Liver (tissue), 9 donors: ENCODE results near the gene PCNT. TPM values are rescaled to one million over a fixed set of nuclear protein-coding genes. Genes with fewer than 3 reads are reported as not detected.

Source experiments
- DNase-seq: peaks from one replicate; pipeline ENCODE4 v3.0.0-alpha.2; 2017; ENCODE audit warnings: low spot score
- H3K27ac ChIP-seq, 2 donors: one replicate each; pipeline ENCODE4 v1.7.0; 2013; ENCODE audit warnings: inconsistent platforms in 2 of 2, low read length in 2 of 2, control low read depth in 1 of 2, low read depth in 1 of 2, mild to moderate bottlenecking in 1 of 2
- H3K27me3 ChIP-seq, 4 donors: one replicate each; pipeline versions ENCODE4 v1.6.1 to v1.7.0; 2013; ENCODE audit warnings: low read length in 3 of 4, inconsistent platforms in 1 of 4, mild to moderate bottlenecking in 1 of 4, moderate library complexity in 1 of 4; ENCODE audit not compliant: control insufficient read depth in 4 of 4, insufficient read depth in 4 of 4
- H3K36me3 ChIP-seq, 4 donors: one replicate each; pipeline versions ENCODE4 v1.6.1 to v1.7.0; 2013; ENCODE audit warnings: low read length in 3 of 4, mild to moderate bottlenecking in 3 of 4, low read depth in 1 of 4, moderate library complexity in 1 of 4; ENCODE audit not compliant: control insufficient read depth in 4 of 4, insufficient read depth in 3 of 4
- H3K4me1 ChIP-seq, 4 donors: one replicate each; pipeline versions ENCODE4 v1.6.1 to v1.7.0; 2013; ENCODE audit warnings: low read length in 3 of 4, mild to moderate bottlenecking in 3 of 4, moderate library complexity in 1 of 4; ENCODE audit not compliant: control insufficient read depth in 4 of 4, insufficient read depth in 4 of 4
- H3K4me3 ChIP-seq, 3 donors: one replicate each; pipeline versions ENCODE4 v1.6.1 to v1.7.0; 2013; ENCODE audit warnings: low read length in 3 of 3, control low read depth in 1 of 3, low read depth in 1 of 3, mild to moderate bottlenecking in 1 of 3
- H3K9ac ChIP-seq, 2 donors: one replicate each; pipeline ENCODE4 v1.7.0; 2013; ENCODE audit warnings: low read length in 2 of 2, mild to moderate bottlenecking in 2 of 2, moderate library complexity in 2 of 2, control low read depth in 1 of 2, low read depth in 1 of 2
- H3K9me3 ChIP-seq, 4 donors: one replicate each; pipeline versions ENCODE4 v1.6.1 to v1.7.0; 2013; ENCODE audit warnings: low read length in 3 of 4; ENCODE audit not compliant: control insufficient read depth in 4 of 4
- ATF3 ChIP-seq: IDR thresholded peaks from 2 replicates; pipeline ENCODE4 v1.6.1; 2016; ENCODE audit warnings: antibody characterized with exemption
- EGR1 ChIP-seq, 2 donors: IDR thresholded peaks; 2 replicates each; pipeline ENCODE4 v1.6.1; 2016 to 2018; ENCODE audit warnings: antibody characterized with exemption in 2 of 2, low read depth in 2 of 2
- FOXA2 ChIP-seq: IDR thresholded peaks from 2 replicates; pipeline ENCODE4 v1.6.1; 2016; ENCODE audit warnings: antibody characterized with exemption
- GABPA ChIP-seq, 2 donors: IDR thresholded peaks in 1 of 2; conservative IDR thresholded peaks in 1 of 2; 2 replicates each; pipeline ENCODE4 v1.6.1; 2016; ENCODE audit warnings: antibody characterized with exemption in 2 of 2, mild to moderate bottlenecking in 1 of 2, moderate library complexity in 1 of 2
- HNF4A ChIP-seq, 2 donors: conservative IDR thresholded peaks; 2 replicates each; pipeline ENCODE4 v1.6.1; 2016; ENCODE audit warnings: antibody characterized with exemption in 2 of 2, mild to moderate bottlenecking in 2 of 2
- HNF4G ChIP-seq: IDR thresholded peaks from 2 replicates; pipeline ENCODE4 v1.6.1; 2016; ENCODE audit warnings: antibody characterized with exemption
- JUND ChIP-seq, 2 donors: IDR thresholded peaks; 2 replicates each; pipeline ENCODE4 v1.6.1; 2016; ENCODE audit warnings: antibody characterized with exemption in 2 of 2
- MAX ChIP-seq: IDR thresholded peaks from 2 replicates; pipeline ENCODE4 v1.6.1; 2016; ENCODE audit warnings: antibody characterized with exemption
- NR2F2 ChIP-seq: IDR thresholded peaks from 2 replicates; pipeline ENCODE4 v1.6.1; 2016; ENCODE audit warnings: antibody characterized with exemption
- RAD21 ChIP-seq, 2 donors: IDR thresholded peaks; 2 replicates each; pipeline ENCODE4 v1.6.1; 2016; ENCODE audit warnings: antibody characterized with exemption in 2 of 2, mild to moderate bottlenecking in 2 of 2
- RXRA ChIP-seq, 2 donors: IDR thresholded peaks; 2 replicates each; pipeline ENCODE4 v1.6.1; 2017 to 2018; ENCODE audit warnings: antibody characterized with exemption in 2 of 2, mild to moderate bottlenecking in 1 of 2
- SP1 ChIP-seq: IDR thresholded peaks from 2 replicates; pipeline ENCODE4 v1.6.1; 2018; ENCODE audit warnings: antibody characterized with exemption, mild to moderate bottlenecking
- TAF1 ChIP-seq: conservative IDR thresholded peaks from 2 replicates; pipeline ENCODE4 v1.6.1; 2016; ENCODE audit warnings: antibody characterized with exemption, mild to moderate bottlenecking
- YY1 ChIP-seq: IDR thresholded peaks from 2 replicates; pipeline ENCODE4 v1.6.1; 2016; ENCODE audit warnings: antibody characterized with exemption, mild to moderate bottlenecking
- ZBTB33 ChIP-seq: IDR thresholded peaks from 2 replicates; pipeline ENCODE4 v1.6.1; 2016; ENCODE audit warnings: antibody characterized with exemption
- WGBS: extraction: QIAGEN DNeasy Blood & Tissue Kit; methylation state at CpG from one replicate; pipeline ENCODE4 v1.1.7; 2013; 5-methylcytosine and 5-hydroxymethylcytosine counted together
- polyA plus RNA-seq, 2 donors: library from polyadenylated mRNA; stranded (reverse) in 1 of 2; unstranded in 1 of 2; fragments of 200-250 nt in 1 of 2; fragments of >200 nt in 1 of 2; fragmentation: Nextera tagmentation in 1 of 2; extraction: Ambion mirVana in 1 of 2; gene quantifications; one replicate each; pipeline versions ENCODE4 v1.2.1 to v1.2.3, GENCODE V29; 2013 to 2015
- total RNA-seq, 2 donors: library from RNA; depleted of rRNA; stranded (reverse); fragments of >200 nt; gene quantifications; one replicate each; pipeline ENCODE4 v1.2.3, GENCODE V29; 2014
- TF ChIP-seq, protein P1 (sequence below): fragments of 150-350 bp; IDR thresholded peaks from 2 replicates; pipeline ENCODE4 v1.5.1; 2017; ENCODE audit warnings: improper control_type of control experiment, low read depth, low read length; ENCODE audit not compliant: missing input control
- donor health status: healthy.
- donor health status: healthy.
- donor health status: healthy.
- donor health status: healthy.
- donor health status: healthy.

The PCNT gene
- total and polyA plus RNA-seq, 4 donors = 6.7 to 36.8 (median 15.2) TPM

DNA sequence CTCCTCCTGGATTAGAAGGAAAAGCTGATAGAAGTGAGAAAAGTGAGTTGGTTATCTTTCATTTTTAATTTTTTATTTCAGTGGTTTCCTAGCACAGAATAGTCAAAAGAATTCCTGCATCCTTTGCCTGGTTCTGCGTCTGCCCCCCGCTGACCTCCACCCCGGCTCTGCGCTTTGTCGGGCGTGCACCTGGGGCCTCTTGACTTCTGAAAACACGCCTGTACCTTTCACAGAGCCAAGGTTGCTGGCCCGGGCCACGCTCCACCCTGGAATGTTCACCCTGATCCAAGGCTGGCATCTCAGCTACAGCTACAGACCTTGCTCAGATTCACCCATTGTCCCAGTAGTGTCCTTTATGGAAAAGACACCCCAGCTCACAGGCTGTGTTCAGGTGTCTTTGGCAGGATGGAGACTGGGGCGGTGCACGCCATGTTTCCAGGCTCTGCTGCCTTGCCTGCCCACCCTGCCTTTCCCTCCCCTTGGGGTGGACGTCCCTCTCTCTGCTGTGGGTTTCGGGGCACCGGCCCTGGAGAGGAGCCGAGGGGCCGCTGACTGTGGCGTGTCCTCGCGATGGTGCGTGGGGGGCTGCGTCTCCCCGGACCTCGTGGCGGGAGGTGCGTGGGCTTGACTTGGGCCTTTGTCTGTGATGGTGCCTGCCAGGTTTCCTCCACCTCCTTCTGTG lies 94.5 kb downstream of the PCNT start:
- Histone ChIP-seq H3K4me1 (no peaks in the 10 kb centered on the region), H3K27me3 (no peaks in the 10 kb centered on the region), H3K27ac (no peak overlapping the region), H3K9me3 (no peaks in the 10 kb centered on the region), H3K4me3 (no peak overlapping the region), H3K9ac (no peak overlapping the region), H3K36me3 (peaks cover 8 to 27% (median 16%) of the 10 kb centered on the region in 4 donors)
- DNase-seq = no peak
- TF ChIP-seq TAF1 (no peak), RAD21 (IDR thresholded peaks at IDR 0.05) (no peak), HNF4G (no peak), GABPA (IDR thresholded peaks at IDR 0.05 in 1 of 2, conservative IDR thresholded peaks at IDR 0.05 in 1 of 2) (no peak), ATF3 (no peak), EGR1 (IDR thresholded peaks at IDR 0.05; ENCODE audit: low read depth in 2 of 2) (no peak), MAX (no peak), ZBTB33 (no peak)
- 96% methylated on average over 25 of the region's 25 CpGs for WGBS

DNA sequence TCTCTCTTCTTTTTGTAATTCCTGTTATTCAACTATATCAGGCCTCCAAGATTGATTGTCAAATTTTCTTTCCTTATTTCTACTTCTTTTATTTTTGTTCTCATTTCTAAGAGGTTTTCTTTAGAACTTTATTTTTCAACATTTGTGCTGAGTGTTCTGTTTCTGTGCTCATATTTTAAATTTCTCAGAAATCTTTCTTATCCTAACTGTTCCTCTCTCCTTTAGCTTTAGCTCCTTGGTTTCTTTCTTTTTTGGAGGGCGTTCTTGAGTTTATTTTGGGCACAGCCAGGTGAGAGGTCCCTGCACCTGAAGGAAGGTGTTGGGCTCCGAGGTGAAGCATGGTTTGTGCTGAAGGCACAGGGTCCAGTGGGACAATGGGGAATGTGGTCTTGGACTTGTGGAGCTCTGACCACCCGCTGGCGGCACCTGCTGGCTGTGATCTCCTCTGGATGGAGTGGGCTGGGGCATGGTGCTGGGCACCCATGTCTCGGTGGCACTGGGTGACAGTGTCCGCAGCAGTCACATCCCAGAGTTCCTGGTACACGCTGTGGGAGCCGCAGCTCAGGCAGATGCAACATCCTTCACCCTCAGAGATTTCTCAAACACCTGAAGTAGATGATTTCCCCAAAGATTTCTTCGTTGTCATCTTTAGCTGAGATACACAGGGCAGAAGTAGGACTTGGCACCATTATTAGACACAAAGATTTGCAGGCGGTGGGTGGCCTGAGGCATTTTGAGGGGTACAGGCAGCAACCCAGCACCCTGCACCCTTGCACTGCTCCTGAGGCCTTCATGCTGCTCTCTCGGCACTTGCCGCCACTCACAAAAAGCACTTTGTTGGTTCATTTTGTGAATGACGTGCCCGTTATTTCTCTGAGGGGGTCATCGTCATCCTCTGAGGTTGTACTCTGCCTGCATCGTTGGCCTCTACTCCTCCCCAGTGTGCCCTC lies 96.6 kb downstream of the PCNT start:
- DNase-seq = no peak
- Histone ChIP-seq H3K4me1 (no peaks in the 10 kb centered on the region), H3K36me3 (peaks cover 8 to 23% (median 18%) of the 10 kb centered on the region in 4 donors), H3K27ac (no peak overlapping the region), H3K9ac (no peak overlapping the region), H3K27me3 (no peaks in the 10 kb centered on the region), H3K4me3 (no peak overlapping the region), H3K9me3 (no peaks in the 10 kb centered on the region)
- TF ChIP-seq FOXA2 (no peak), HNF4A (conservative IDR thresholded peaks at IDR 0.05) (no peak), RXRA (IDR thresholded peaks at IDR 0.05) (no peak), JUND (IDR thresholded peaks at IDR 0.05) (no peak), YY1 (no peak), RAD21 (IDR thresholded peaks at IDR 0.05) (no peak), ZBTB33 (no peak), EGR1 (IDR thresholded peaks at IDR 0.05; ENCODE audit: low read depth in 2 of 2) (no peak), NR2F2 (no peak), GABPA (IDR thresholded peaks at IDR 0.05 in 1 of 2, conservative IDR thresholded peaks at IDR 0.05 in 1 of 2) (no peak), HNF4G (no peak), ATF3 (no peak), MAX (no peak), SP1 (no peak)
- TF ChIP-seq, protein P1, sequence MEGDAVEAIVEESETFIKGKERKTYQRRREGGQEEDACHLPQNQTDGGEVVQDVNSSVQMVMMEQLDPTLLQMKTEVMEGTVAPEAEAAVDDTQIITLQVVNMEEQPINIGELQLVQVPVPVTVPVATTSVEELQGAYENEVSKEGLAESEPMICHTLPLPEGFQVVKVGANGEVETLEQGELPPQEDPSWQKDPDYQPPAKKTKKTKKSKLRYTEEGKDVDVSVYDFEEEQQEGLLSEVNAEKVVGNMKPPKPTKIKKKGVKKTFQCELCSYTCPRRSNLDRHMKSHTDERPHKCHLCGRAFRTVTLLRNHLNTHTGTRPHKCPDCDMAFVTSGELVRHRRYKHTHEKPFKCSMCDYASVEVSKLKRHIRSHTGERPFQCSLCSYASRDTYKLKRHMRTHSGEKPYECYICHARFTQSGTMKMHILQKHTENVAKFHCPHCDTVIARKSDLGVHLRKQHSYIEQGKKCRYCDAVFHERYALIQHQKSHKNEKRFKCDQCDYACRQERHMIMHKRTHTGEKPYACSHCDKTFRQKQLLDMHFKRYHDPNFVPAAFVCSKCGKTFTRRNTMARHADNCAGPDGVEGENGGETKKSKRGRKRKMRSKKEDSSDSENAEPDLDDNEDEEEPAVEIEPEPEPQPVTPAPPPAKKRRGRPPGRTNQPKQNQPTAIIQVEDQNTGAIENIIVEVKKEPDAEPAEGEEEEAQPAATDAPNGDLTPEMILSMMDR = no peak
- WGBS = 95% methylated on average over 16 of the region's 16 CpGs
